Nephron progenitor cell (in vitro differentiated cells): ENCODE measurements around the gene DDX18.
A peak's percentile ranks its signal among the peaks of the same experiment; 100 is the strongest.

Experiments
- DNase-seq: peaks from one replicate; pipeline ENCODE4 v3.0.0; 2021
- H3K27ac Mint-ChIP-seq: 2 replicates; pipeline ENCODE4 v1.8.0; 2021; ENCODE audit warnings: mild to moderate bottlenecking, moderate library complexity, mixed read lengths
- H3K27me3 Mint-ChIP-seq: 2 replicates; pipeline ENCODE4 v1.8.0; 2021; ENCODE audit warnings: mild to moderate bottlenecking, low read depth, mixed read lengths; ENCODE audit not compliant: poor library complexity
- H3K36me3 Mint-ChIP-seq: 2 replicates; pipeline ENCODE4 v1.8.0; 2021; ENCODE audit warnings: low read depth, mixed read lengths
- H3K4me1 Mint-ChIP-seq: 2 replicates; pipeline ENCODE4 v1.8.0; 2021; ENCODE audit warnings: mixed read lengths
- H3K4me3 Mint-ChIP-seq: 2 replicates; pipeline ENCODE4 v1.8.0; 2021; ENCODE audit warnings: mild to moderate bottlenecking, moderate library complexity, mixed read lengths
- H3K9me3 Mint-ChIP-seq: 2 replicates; pipeline ENCODE4 v1.8.0; 2021; ENCODE audit warnings: mild to moderate bottlenecking, moderate library complexity, mixed read lengths
- TF ChIP-seq, protein P1 (sequence below): fragments of 200-600 bp; sonication (generic); IDR thresholded peaks from 2 replicates; pipeline ENCODE4 v1.5.0; 2021; ENCODE audit warnings: antibody characterized with exemption

DDX18 gene

DNA sequence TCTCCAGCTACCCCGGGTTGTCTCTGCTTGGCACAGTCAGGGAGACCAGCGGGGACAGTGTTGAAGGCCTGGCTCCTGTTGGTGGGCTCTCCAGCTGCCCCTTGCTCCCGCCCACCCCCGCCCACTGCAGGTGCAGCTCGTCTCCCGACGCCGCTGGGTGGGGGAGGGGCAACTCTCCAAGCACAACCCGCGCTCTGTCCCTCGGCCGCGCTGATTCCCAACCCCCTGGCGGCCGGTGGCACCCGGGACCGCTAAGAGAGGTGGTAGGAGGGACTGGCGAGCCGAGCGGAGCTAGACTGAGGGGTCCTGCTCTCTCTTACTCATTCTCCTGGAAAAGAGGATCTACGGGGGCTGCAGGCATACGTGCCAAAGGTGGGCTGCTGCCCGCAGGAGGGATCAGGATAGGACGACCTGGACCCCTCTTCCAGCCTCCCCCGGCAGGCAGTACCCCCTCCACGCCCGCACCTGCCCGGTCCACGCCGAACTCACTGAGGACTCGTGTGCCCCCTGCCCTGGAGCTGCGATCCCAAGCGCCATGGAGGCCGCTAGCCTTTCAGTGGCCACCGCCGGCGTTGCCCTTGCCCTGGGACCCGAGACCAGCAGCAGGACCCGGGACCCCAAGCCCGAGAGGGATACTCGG, 44.5 kb downstream of the DDX18 start:
- TF ChIP-seq, protein P1, sequence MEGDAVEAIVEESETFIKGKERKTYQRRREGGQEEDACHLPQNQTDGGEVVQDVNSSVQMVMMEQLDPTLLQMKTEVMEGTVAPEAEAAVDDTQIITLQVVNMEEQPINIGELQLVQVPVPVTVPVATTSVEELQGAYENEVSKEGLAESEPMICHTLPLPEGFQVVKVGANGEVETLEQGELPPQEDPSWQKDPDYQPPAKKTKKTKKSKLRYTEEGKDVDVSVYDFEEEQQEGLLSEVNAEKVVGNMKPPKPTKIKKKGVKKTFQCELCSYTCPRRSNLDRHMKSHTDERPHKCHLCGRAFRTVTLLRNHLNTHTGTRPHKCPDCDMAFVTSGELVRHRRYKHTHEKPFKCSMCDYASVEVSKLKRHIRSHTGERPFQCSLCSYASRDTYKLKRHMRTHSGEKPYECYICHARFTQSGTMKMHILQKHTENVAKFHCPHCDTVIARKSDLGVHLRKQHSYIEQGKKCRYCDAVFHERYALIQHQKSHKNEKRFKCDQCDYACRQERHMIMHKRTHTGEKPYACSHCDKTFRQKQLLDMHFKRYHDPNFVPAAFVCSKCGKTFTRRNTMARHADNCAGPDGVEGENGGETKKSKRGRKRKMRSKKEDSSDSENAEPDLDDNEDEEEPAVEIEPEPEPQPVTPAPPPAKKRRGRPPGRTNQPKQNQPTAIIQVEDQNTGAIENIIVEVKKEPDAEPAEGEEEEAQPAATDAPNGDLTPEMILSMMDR = no peak
- DNase-seq = peak; percentile 15
- Mint-ChIP-seq H3K27ac (no peak overlapping the region), H3K4me3 (no peak overlapping the region), H3K4me1 (no peaks in the 10 kb centered on the region), H3K27me3 (no peaks in the 10 kb centered on the region), H3K36me3 (no peaks in the 10 kb centered on the region), H3K9me3 (peaks cover 10% of the 10 kb centered on the region)

DNA sequence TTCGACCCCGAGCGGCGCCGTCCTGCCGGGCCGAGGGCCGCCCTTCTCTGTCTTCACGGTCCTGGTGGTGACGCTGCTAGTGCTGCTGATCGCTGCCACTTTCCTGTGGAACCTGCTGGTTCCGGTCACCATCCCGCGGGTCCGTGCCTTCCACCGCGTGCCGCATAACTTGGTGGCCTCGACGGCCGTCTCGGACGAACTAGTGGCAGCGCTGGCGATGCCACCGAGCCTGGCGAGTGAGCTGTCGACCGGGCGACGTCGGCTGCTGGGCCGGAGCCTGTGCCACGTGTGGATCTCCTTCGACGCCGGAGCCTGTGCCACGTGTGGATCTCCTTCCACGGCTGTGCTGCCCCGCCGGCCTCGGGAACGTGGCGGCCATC, 45.0 kb downstream of the DDX18 start:
- Mint-ChIP-seq H3K27me3 (no peaks in the 10 kb centered on the region), H3K27ac (no peak overlapping the region), H3K4me3 (no peak overlapping the region)

DNA sequence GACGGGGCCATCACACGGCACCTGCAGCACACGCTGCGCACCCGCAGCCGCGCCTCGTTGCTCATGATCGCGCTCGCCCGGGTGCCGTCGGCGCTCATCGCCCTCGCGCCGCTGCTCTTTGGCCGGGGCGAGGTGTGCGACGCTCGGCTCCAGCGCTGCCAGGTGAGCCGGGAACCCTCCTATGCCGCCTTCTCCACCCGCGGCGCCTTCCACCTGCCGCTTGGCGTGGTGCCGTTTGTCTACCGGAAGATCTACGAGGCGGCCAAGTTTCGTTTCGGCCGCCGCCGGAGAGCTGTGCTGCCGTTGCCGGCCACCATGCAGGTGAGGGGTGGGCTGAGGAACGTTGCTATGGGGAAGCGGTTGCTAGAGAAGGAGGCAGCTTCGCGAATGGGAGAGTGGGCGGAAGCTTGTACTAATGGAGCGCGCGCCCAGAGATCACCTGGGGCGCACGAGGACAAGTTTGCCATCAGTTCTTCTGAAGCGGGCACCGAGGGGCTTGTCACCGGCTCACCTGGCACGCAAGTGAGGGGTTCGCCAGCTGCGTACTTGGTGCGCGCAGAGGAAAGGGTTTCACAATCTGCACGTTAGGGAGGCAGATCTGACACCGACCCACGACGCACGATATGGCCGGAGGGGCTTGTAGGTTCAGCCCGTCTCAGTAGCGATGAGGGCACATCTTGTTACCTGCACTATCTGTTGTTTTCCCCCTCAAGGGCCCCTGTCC, 45.6 kb downstream of the DDX18 start:
- H3K27ac Mint-ChIP-seq = no peak overlapping the region
- H3K9me3 Mint-ChIP-seq = peaks cover 10% of the 10 kb centered on the region
- H3K27me3 Mint-ChIP-seq = no peaks in the 10 kb centered on the region
- no peak for DNase-seq
- no peaks in the 10 kb centered on the region for H3K36me3 Mint-ChIP-seq
- TF ChIP-seq, protein P1 = no peak
- H3K4me3 Mint-ChIP-seq = no peak overlapping the region
- no peaks in the 10 kb centered on the region for H3K4me1 Mint-ChIP-seq

More for the DNA sequence above, 45.0 kb downstream of the DDX18 start:
- no peak for DNase-seq
- no peaks in the 10 kb centered on the region for H3K36me3 Mint-ChIP-seq
- H3K4me1 Mint-ChIP-seq = no peaks in the 10 kb centered on the region
- peaks cover 10% of the 10 kb centered on the region for H3K9me3 Mint-ChIP-seq
- TF ChIP-seq, protein P1 = no peak

DNA sequence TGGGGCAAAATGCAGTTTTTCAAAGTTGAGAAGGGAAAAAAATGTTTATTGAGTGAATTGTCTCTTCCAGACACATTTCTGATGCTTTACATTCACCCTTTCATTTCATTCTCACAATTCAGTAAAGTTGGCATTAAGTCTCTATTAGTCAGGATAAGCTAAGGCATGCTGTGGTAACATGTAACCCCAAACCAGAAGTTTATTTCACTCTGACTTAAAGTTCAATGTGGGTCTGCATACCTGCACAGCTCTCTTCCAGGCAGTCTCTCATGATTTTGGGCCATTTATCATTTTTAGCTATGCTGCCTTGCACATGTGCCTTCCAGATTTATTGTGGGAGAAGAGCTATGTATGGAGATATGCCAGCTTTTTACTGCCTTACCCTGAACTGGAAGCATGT, 48.0 kb downstream of the DDX18 start:
- Mint-ChIP-seq H3K9me3 (peaks cover 9% of the 10 kb centered on the region), H3K27ac (no peak overlapping the region), H3K4me3 (no peak overlapping the region), H3K27me3 (peaks cover 3% of the 10 kb centered on the region), H3K36me3 (no peaks in the 10 kb centered on the region), H3K4me1 (no peaks in the 10 kb centered on the region)
- no peak for DNase-seq
- TF ChIP-seq, protein P1 = no peak

DNA sequence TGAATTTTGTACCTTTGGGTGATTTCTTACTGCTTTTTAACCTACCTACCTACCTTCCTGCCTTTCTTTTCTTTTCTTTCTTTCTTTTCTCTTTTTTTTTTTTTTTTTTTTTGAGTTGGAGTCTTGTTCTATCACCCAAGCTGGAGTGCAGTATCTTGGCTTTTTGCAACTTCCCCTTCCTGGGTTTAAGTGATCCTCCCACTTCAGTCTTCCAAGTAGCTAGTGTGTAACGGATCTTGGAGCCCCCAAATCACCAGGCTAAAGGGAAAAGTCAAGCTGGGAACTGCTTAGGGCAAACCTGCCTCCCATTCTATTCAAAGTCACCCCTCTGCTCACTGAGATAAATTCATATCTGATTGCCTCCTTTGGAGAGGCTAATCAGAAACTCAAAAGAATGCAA, 61.3 kb downstream of the DDX18 start:
- Mint-ChIP-seq H3K27me3 (peaks cover 24% of the 10 kb centered on the region), H3K9me3 (no peaks in the 10 kb centered on the region), H3K27ac (no peak overlapping the region)

More for the DNA sequence above, 61.3 kb downstream of the DDX18 start:
- Mint-ChIP-seq H3K4me3 (no peak overlapping the region), H3K36me3 (no peaks in the 10 kb centered on the region), H3K4me1 (no peaks in the 10 kb centered on the region)
- DNase-seq = no peak
- TF ChIP-seq, protein P1 = no peak
